Testis (tissue), 3 donors: ENCODE data around the gene OR6K6. TPM values are rescaled to one million over a fixed set of nuclear protein-coding genes. Genes with fewer than 3 reads are reported as not detected.

ENCODE experiments used
- DNase-seq: peaks from one replicate; pipeline ENCODE4 v3.0.0-alpha.2; 2019
- H3K27ac ChIP-seq, 2 donors: fragments of 200-600 bp; sonication (generic); one replicate each; pipeline ENCODE4 v1.5.1; 2019
- H3K27me3 ChIP-seq: fragments of 200-600 bp; sonication (generic); one replicate; pipeline ENCODE4 v1.5.1; 2019
- H3K36me3 ChIP-seq: fragments of 200-600 bp; sonication (generic); one replicate; pipeline ENCODE4 v1.5.1; 2017; ENCODE audit warnings: low read depth; ENCODE audit errors: missing control alignments
- H3K4me1 ChIP-seq: fragments of 200-600 bp; sonication (generic); one replicate; pipeline ENCODE4 v1.5.1; 2019
- H3K4me3 ChIP-seq, 2 donors: fragments of 200-600 bp; sonication (generic); one replicate each; pipeline ENCODE4 v1.5.1; 2017 to 2019
- H3K9me3 ChIP-seq: fragments of 200-600 bp; sonication (generic); one replicate; pipeline ENCODE4 v1.5.1; 2017
- CTCF ChIP-seq, 3 experiments: fragments of 450-650 bp in 2 of 3; fragments of 200-600 bp in 1 of 3; sonication (generic) in 1 of 3; IDR thresholded peaks; one replicate each; pipeline ENCODE4 v1.5.1; 2016 to 2019; ENCODE audit warnings: antibody characterized with exemption in 3 of 3, mild to moderate bottlenecking in 2 of 3, moderate library complexity in 1 of 3
- POLR2A ChIP-seq: fragments of 450-650 bp; IDR thresholded peaks from one replicate; pipeline ENCODE4 v1.6.1; 2017; ENCODE audit warnings: antibody characterized with exemption, mild to moderate bottlenecking, moderate library complexity
- WGBS, 2 donors: methylation state at CpG; one replicate each; pipeline ENCODE4 v1.1.5; 2018; 5-methylcytosine and 5-hydroxymethylcytosine counted together
- intact Hi-C: fragments of 100-400 bp; cut with DNase I; formaldehyde crosslinking; loops from one replicate; pipeline ENCODE4 v1.15.1; 2023; ENCODE audit warnings: low total_unique reads
- polyA plus RNA-seq: library from polyadenylated mRNA; stranded (reverse); fragments of 350-450 nt; fragmentation: Illumina TruSeq; extraction: RNeasy Lipid Tissue Mini Kit (QIAGEN cat#74804); gene quantifications from one replicate; pipeline ENCODE4 v1.2.3, GENCODE V29; 2014; ENCODE audit warnings: low read depth, low replicate concordance; ENCODE audit not compliant: insufficient read depth
- total RNA-seq, 2 donors: library from RNA; depleted of rRNA; stranded (reverse); fragments of >200 nt; gene quantifications; one replicate each; pipeline ENCODE4 v1.2.3, GENCODE V29; 2016

OR6K6 gene
- total and polyA plus RNA-seq, 3 donors from 2014 or later = not detected

- H3K4me1 ChIP-seq = no peaks in the 10 kb centered on the region
- TF ChIP-seq CTCF (IDR thresholded peaks at IDR 0.05) (no peak), POLR2A (no peak)
- 52 to 71% methylated on average over 4 of the region's 4 CpGs for WGBS, 2 donors
- no peaks in the 10 kb centered on the region for H3K27me3 ChIP-seq
- no peak for DNase-seq
- intact Hi-C loops = no loop called here
- no peaks in the 10 kb centered on the region for H3K9me3 ChIP-seq
- H3K36me3 ChIP-seq = no peaks in the 10 kb centered on the region
- H3K27ac ChIP-seq = no peak overlapping the region
- no peak overlapping the region for H3K4me3 ChIP-seq
Observed at GRCh38 chr1:158730453-158730852, 24.1 kb upstream of the OR6K6 start.

GRCh38 chr1:158731707-158732106 is 22.8 kb upstream of the OR6K6 start:
- intact Hi-C loops = no loop called here
- no peak overlapping the region for H3K27ac ChIP-seq
- 80 to 84% methylated on average over 4 of the region's 4 CpGs for WGBS, 2 donors
- H3K4me3 ChIP-seq = no peak overlapping the region
- no peaks in the 10 kb centered on the region for H3K36me3 ChIP-seq
- H3K9me3 ChIP-seq = no peaks in the 10 kb centered on the region
- TF ChIP-seq POLR2A (no peak), CTCF (IDR thresholded peaks at IDR 0.05) (no peak)
- DNase-seq = no peak
- H3K4me1 ChIP-seq = no peaks in the 10 kb centered on the region
- H3K27me3 ChIP-seq = no peaks in the 10 kb centered on the region

GRCh38 chr1:158732524-158732923 is 22.0 kb upstream of the OR6K6 start:
- no peaks in the 10 kb centered on the region for H3K36me3 ChIP-seq
- 63 to 77% methylated on average over 2 of the region's 2 CpGs for WGBS, 2 donors
- no peak overlapping the region for H3K27ac ChIP-seq
- H3K9me3 ChIP-seq = no peaks in the 10 kb centered on the region
- no peaks in the 10 kb centered on the region for H3K27me3 ChIP-seq
- no peaks in the 10 kb centered on the region for H3K4me1 ChIP-seq
- no peak for DNase-seq
- no peak overlapping the region for H3K4me3 ChIP-seq
- no peak for TF ChIP-seq CTCF (IDR thresholded peaks at IDR 0.05)
- TF ChIP-seq POLR2A = no peak
- intact Hi-C loops = no loop called here

GRCh38 chr1:158735848-158736247 is 18.7 kb upstream of the OR6K6 start:
- intact Hi-C loops = no loop called here

More at GRCh38 chr1:158735848-158736247, 18.7 kb upstream of the OR6K6 start:
- TF ChIP-seq POLR2A (no peak), CTCF (IDR thresholded peaks at IDR 0.05) (no peak)
- Histone ChIP-seq H3K36me3 (no peaks in the 10 kb centered on the region), H3K4me3 (no peak overlapping the region), H3K9me3 (no peaks in the 10 kb centered on the region), H3K27me3 (no peaks in the 10 kb centered on the region), H3K27ac (no peak overlapping the region), H3K4me1 (no peaks in the 10 kb centered on the region)
- DNase-seq = no peak
